Measurements from ENCODE around the gene MRTFB.

GRCh38 chr16:14036889-14037288, 34.2 kb upstream of the MRTFB start:
- no peak for TF ChIP-seq FOXM1 (IDR thresholded peaks at IDR 0.05; ENCODE audit: borderline replicate concordance)
- TF ChIP-seq CTBP1 (IDR thresholded peaks at IDR 0.05; ENCODE audit: borderline replicate concordance), result no peak
- TF ChIP-seq ZNF384 (IDR thresholded peaks at IDR 0.05), result no peak

Measured in HEK293T (cell line).